Aorta (tissue), 5 donors: ENCODE data around the gene FBXO36. TPM values are rescaled to one million over a fixed set of nuclear protein-coding genes. Genes with fewer than 3 reads are reported as not detected.
A peak's percentile ranks its signal among the peaks of the same experiment; 100 is the strongest.

ENCODE experiments used
- ATAC-seq: fragments of 200-7000 bp; cut with Tn5 transposase; one replicate; pipeline ENCODE4 v1.9.1; 2022; ENCODE audit warnings: moderate library complexity; ENCODE audit not compliant: low FRiP score
- DNase-seq, 2 donors: peaks; one replicate each; pipeline ENCODE4 v3.0.0-alpha.2; 2020
- H3K27ac ChIP-seq, 2 donors: one replicate each; pipeline ENCODE4 v1.5.1; 2013; ENCODE audit warnings: low read length in 2 of 2, mild to moderate bottlenecking in 2 of 2, moderate library complexity in 2 of 2, control low read depth in 1 of 2, inconsistent platforms in 1 of 2, low read depth in 1 of 2
- H3K27me3 ChIP-seq, 2 donors: one replicate each; pipeline ENCODE4 v1.6.1; 2013; ENCODE audit warnings: control low read depth in 1 of 2, low read length in 1 of 2, mild to moderate bottlenecking in 1 of 2, moderate library complexity in 1 of 2; ENCODE audit not compliant: insufficient read depth in 2 of 2, control insufficient read depth in 1 of 2
- H3K36me3 ChIP-seq, 2 donors: one replicate each; pipeline ENCODE4 v1.6.1; 2013; ENCODE audit warnings: control low read depth in 1 of 2, low read length in 1 of 2, mild to moderate bottlenecking in 1 of 2; ENCODE audit not compliant: insufficient read depth in 2 of 2, control insufficient read depth in 1 of 2
- H3K4me1 ChIP-seq, 2 donors: one replicate each; pipeline ENCODE4 v1.6.1; 2013; ENCODE audit warnings: low read length in 2 of 2, control low read depth in 1 of 2, mild to moderate bottlenecking in 1 of 2, moderate library complexity in 1 of 2; ENCODE audit not compliant: insufficient read depth in 2 of 2, control insufficient read depth in 1 of 2
- H3K4me3 ChIP-seq, 2 donors: one replicate each; pipeline ENCODE4 v1.5.1; 2013; ENCODE audit warnings: low read length in 2 of 2, control low read depth in 1 of 2, mild to moderate bottlenecking in 1 of 2
- H3K9me3 ChIP-seq: one replicate; pipeline ENCODE4 v1.6.1; 2013; ENCODE audit warnings: mild to moderate bottlenecking, low read length; ENCODE audit not compliant: control insufficient read depth
- WGBS, 2 donors: extraction: QIAGEN DNeasy Blood & Tissue Kit; methylation state at CpG; one replicate each; pipeline ENCODE4 v1.1.7; 2013; 5-methylcytosine and 5-hydroxymethylcytosine counted together
- intact Hi-C, 2 donors: fragments of 100-400 bp; cut with DNase I; formaldehyde crosslinking; loops; one replicate each; pipeline versions ENCODE4 v1.14.2 to v1.15.0; 2022
- polyA plus RNA-seq, 2 donors: library from polyadenylated mRNA; stranded (reverse); fragments of 200-250 nt; gene quantifications; one replicate each; pipeline ENCODE4 v1.2.3, GENCODE V29; 2013
- total RNA-seq, 2 donors: library from RNA; stranded (reverse); fragmentation: NEBNext Ultra II Directional; extraction: Animal tissue kit (Norgen Biotek cat#: 25700); gene quantifications; one replicate each; pipeline ENCODE4 v1.2.1, GENCODE V29; 2021
- donor health status: healthy with polysubstance abuse.
- donor health status: Bipolar disorder and iron deficiency.
- donor health status: DM: no; HTN: no; CAD: no.
- donor health status: DM: no; HTN: no; CAD: no.
- donor health status: DM: yes; HTN: yes; CAD: no.

FBXO36 gene
- total and polyA plus RNA-seq, 4 donors: 1.3 to 2.2 (median 1.7) TPM

- H3K27me3 ChIP-seq: no peaks in the 10 kb centered on the region
- ATAC-seq (no peak), DNase-seq (no peak)
- WGBS, 2 donors: 82 to 85% methylated on average over 3 of the region's 3 CpGs
- H3K27ac ChIP-seq: no peak overlapping the region
- no peaks in the 10 kb centered on the region for H3K9me3 ChIP-seq
- no peaks in the 10 kb centered on the region for H3K36me3 ChIP-seq
- H3K4me1 ChIP-seq: no peaks in the 10 kb centered on the region
- intact Hi-C loops: no loop called here
- H3K4me3 ChIP-seq: no peak overlapping the region
These were observed 47.6 kb downstream of the FBXO36 start for GRCh38 chr2:229969921-229970320.

- H3K4me1 ChIP-seq: no peaks in the 10 kb centered on the region
- H3K27me3 ChIP-seq: no peaks in the 10 kb centered on the region
- H3K9me3 ChIP-seq: no peaks in the 10 kb centered on the region
- no peaks in the 10 kb centered on the region for H3K36me3 ChIP-seq
- intact Hi-C loops: no loop called here
- ATAC-seq (no peak), DNase-seq (no peak)
- no peak overlapping the region for H3K27ac ChIP-seq
- no peak overlapping the region for H3K4me3 ChIP-seq
- 89 to 90% methylated on average over 3 of the region's 3 CpGs for WGBS, 2 donors
These were observed 48.1 kb downstream of the FBXO36 start for GRCh38 chr2:229970406-229970805.

GRCh38 chr2:229971298-229971790 is 49.0 kb downstream of the FBXO36 start:
- WGBS, 2 donors: 96 to 97% methylated on average over 3 of the region's 3 CpGs
- Histone ChIP-seq H3K4me1 (no peaks in the 10 kb centered on the region), H3K27me3 (no peaks in the 10 kb centered on the region), H3K36me3 (no peaks in the 10 kb centered on the region), H3K9me3 (no peaks in the 10 kb centered on the region), H3K27ac (no peak overlapping the region), H3K4me3 (no peak overlapping the region)
- no peak for DNase-seq
- intact Hi-C loops: no loop called here
- no peak for ATAC-seq

GRCh38 chr2:229974266-229974665 is 52.0 kb downstream of the FBXO36 start:
- Histone ChIP-seq H3K4me1 (no peaks in the 10 kb centered on the region), H3K9me3 (no peaks in the 10 kb centered on the region), H3K27ac (no peak overlapping the region), H3K36me3 (no peaks in the 10 kb centered on the region), H3K27me3 (no peaks in the 10 kb centered on the region), H3K4me3 (no peak overlapping the region)
- ATAC-seq (peak; percentile 54), DNase-seq (no peak)
- 6 to 7% methylated on average over 6 of the region's 6 CpGs for WGBS, 2 donors
- intact Hi-C loops: no loop called here

GRCh38 chr2:229980431-229981184 is 58.3 kb downstream of the FBXO36 start:
- ATAC-seq (peak; percentile 81), DNase-seq (peak; percentile 62 to 76)
- H3K36me3 ChIP-seq: no peaks in the 10 kb centered on the region
- 8 to 11% methylated on average over 7 of the region's 7 CpGs for WGBS, 2 donors
- peaks cover 0 to 3% of the 10 kb centered on the region in 2 donors for H3K4me1 ChIP-seq
- intact Hi-C loops: no loop called here
- H3K27ac ChIP-seq: no peak overlapping the region
- H3K27me3 ChIP-seq: no peaks in the 10 kb centered on the region
- H3K9me3 ChIP-seq: no peaks in the 10 kb centered on the region
- H3K4me3 ChIP-seq: no peak overlapping the region

- H3K9me3 ChIP-seq: peaks cover 2% of the 10 kb centered on the region
- no peaks in the 10 kb centered on the region for H3K27me3 ChIP-seq
- peaks cover 0 to 3% of the 10 kb centered on the region in 2 donors for H3K36me3 ChIP-seq
- ATAC-seq (no peak), DNase-seq (no peak)
- H3K4me3 ChIP-seq: no peak overlapping the region
- 89 to 93% methylated on average over 6 of the region's 6 CpGs for WGBS, 2 donors
- H3K27ac ChIP-seq: no peak overlapping the region
- intact Hi-C loops: no loop called here
- H3K4me1 ChIP-seq: no peaks in the 10 kb centered on the region
These were observed 70.9 kb downstream of the FBXO36 start for GRCh38 chr2:229993236-229993635.

- Histone ChIP-seq H3K9me3 (peaks cover 1% of the 10 kb centered on the region), H3K27me3 (no peaks in the 10 kb centered on the region), H3K36me3 (peaks cover 0 to 3% of the 10 kb centered on the region in 2 donors), H3K27ac (no peak overlapping the region), H3K4me1 (no peaks in the 10 kb centered on the region), H3K4me3 (no peak overlapping the region)
- ATAC-seq (no peak), DNase-seq (no peak)
- WGBS, 2 donors: 71 to 79% methylated on average over 4 of the region's 4 CpGs
- intact Hi-C loops: no loop called here
These were observed 74.0 kb downstream of the FBXO36 start for GRCh38 chr2:229996320-229996719.

- H3K4me1 ChIP-seq: no peaks in the 10 kb centered on the region
- no peak for DNase-seq
- peaks cover 0 to 3% of the 10 kb centered on the region in 2 donors for H3K36me3 ChIP-seq
- H3K9me3 ChIP-seq: no peaks in the 10 kb centered on the region
- 94 to 96% methylated on average over 3 of the region's 3 CpGs for WGBS, 2 donors
- ATAC-seq: no peak
- H3K4me3 ChIP-seq: no peak overlapping the region
- intact Hi-C loops: no loop called here
- H3K27me3 ChIP-seq: no peaks in the 10 kb centered on the region
- H3K27ac ChIP-seq: no peak overlapping the region
These were observed 75.3 kb downstream of the FBXO36 start for GRCh38 chr2:229997565-229997964.
